Mammary epithelial cell (primary cell): ENCODE data around the gene ASB1.

Experiments used
- EZH2 ChIP-seq: IDR thresholded peaks from 2 replicates; pipeline ENCODE4 v1.6.1; 2012; ENCODE audit warnings: low read length, inconsistent platforms, borderline replicate concordance
- TF ChIP-seq, protein P1 (sequence below), 2 donors: IDR thresholded peaks in 1 of 2; conservative IDR thresholded peaks in 1 of 2; 2 replicates each; pipeline ENCODE4 v1.5.1; 2011 to 2012; ENCODE audit warnings: inconsistent platforms in 2 of 2, low read length in 2 of 2, mild to moderate bottlenecking in 2 of 2, control low read depth in 1 of 2, low read depth in 1 of 2; ENCODE audit not compliant: insufficient read depth in 1 of 2; ENCODE audit errors: extremely low read depth in 1 of 2

DNA sequence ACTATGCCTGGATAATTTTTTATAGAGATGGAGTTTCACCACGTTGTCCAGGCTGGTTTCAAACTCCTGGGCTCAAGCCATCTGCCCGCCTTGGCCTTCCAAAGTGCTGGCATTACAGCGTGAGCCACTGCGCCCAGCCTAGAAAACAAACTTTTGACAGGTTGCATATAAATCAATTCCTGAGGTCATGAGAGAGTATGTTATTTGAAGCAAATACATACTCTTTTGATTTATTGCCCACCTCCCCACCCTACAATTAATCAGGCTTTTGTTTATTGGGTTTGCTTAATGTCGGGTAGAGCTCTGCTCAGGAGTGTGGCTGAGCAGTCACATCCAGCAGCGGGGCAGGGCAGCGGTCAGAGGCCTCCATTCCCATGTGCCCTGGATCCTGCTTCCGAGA, 37.9 kb upstream of the ASB1 start:
- TF ChIP-seq, protein P1, sequence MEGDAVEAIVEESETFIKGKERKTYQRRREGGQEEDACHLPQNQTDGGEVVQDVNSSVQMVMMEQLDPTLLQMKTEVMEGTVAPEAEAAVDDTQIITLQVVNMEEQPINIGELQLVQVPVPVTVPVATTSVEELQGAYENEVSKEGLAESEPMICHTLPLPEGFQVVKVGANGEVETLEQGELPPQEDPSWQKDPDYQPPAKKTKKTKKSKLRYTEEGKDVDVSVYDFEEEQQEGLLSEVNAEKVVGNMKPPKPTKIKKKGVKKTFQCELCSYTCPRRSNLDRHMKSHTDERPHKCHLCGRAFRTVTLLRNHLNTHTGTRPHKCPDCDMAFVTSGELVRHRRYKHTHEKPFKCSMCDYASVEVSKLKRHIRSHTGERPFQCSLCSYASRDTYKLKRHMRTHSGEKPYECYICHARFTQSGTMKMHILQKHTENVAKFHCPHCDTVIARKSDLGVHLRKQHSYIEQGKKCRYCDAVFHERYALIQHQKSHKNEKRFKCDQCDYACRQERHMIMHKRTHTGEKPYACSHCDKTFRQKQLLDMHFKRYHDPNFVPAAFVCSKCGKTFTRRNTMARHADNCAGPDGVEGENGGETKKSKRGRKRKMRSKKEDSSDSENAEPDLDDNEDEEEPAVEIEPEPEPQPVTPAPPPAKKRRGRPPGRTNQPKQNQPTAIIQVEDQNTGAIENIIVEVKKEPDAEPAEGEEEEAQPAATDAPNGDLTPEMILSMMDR (conservative IDR thresholded peaks at IDR 0.05 in 1 of 2, IDR thresholded peaks at IDR 0.05 in 1 of 2; ENCODE audit: extremely low read depth in 1 of 2, insufficient read depth in 1 of 2, low read depth in 1 of 2, low read length in 2 of 2), result no peak
- no peak for TF ChIP-seq EZH2
